Measurements from ENCODE around the gene RUSF1. TPM values are rescaled to one million over a fixed set of nuclear protein-coding genes. Genes with fewer than 3 reads are reported as not detected.
A peak's percentile ranks its signal among the peaks of the same experiment; 100 is the strongest.
"Not testable (repeated sequence)": the region's sequence is repeated elsewhere in the genome, so short reads cannot be mapped to it uniquely, and the experiment has no call there.

RUSF1 gene
- total RNA-seq, 1 experiment from 2014 or later: 34.2 TPM

GRCh38 chr16:31517800-31518402 lies 9.7 kb upstream of the RUSF1 start:
- no peak for DNase-seq (ENCODE audit: low spot score)

GRCh38 chr16:31513884-31514283 lies 5.7 kb upstream of the RUSF1 start:
- no peak for DNase-seq (ENCODE audit: low spot score)

GRCh38 chr16:31513126-31513525 lies 4.9 kb upstream of the RUSF1 start:
- peak; percentile 77 for DNase-seq (ENCODE audit: low spot score)

- DNase-seq (ENCODE audit: low spot score): peak; percentile 33
These were observed 560 bp upstream of the RUSF1 start for GRCh38 chr16:31508706-31509195.

- no peak for DNase-seq (ENCODE audit: low spot score)
These were observed 618 bp downstream of the RUSF1 start for GRCh38 chr16:31507617-31507928.

- no peak for DNase-seq (ENCODE audit: low spot score)
These were observed 2.7 kb downstream of the RUSF1 start for GRCh38 chr16:31505483-31505882.

- no peak for DNase-seq (ENCODE audit: low spot score)
These were observed 4.0 kb downstream of the RUSF1 start for GRCh38 chr16:31504159-31504558.

GRCh38 chr16:31503555-31503954 lies 4.6 kb downstream of the RUSF1 start:
- DNase-seq (ENCODE audit: low spot score): not testable (repeated sequence)

- DNase-seq (ENCODE audit: low spot score): no peak
These were observed 5.2 kb downstream of the RUSF1 start for GRCh38 chr16:31502981-31503380.

- no peak for DNase-seq (ENCODE audit: low spot score)
These were observed 6.2 kb downstream of the RUSF1 start for GRCh38 chr16:31501966-31502348.

GRCh38 chr16:31501226-31501965 lies 6.8 kb downstream of the RUSF1 start:
- DNase-seq (ENCODE audit: low spot score): no peak

- no peak for DNase-seq (ENCODE audit: low spot score)
These were observed 8.3 kb downstream of the RUSF1 start for GRCh38 chr16:31499928-31500327.

GRCh38 chr16:31498493-31498892 lies 9.7 kb downstream of the RUSF1 start:
- no peak for DNase-seq (ENCODE audit: low spot score)

GRCh38 chr16:31496670-31497069 lies 11.5 kb downstream of the RUSF1 start:
- DNase-seq (ENCODE audit: low spot score): no peak

GRCh38 chr16:31493506-31494125 lies 14.6 kb downstream of the RUSF1 start:
- no peak for DNase-seq (ENCODE audit: low spot score)

GRCh38 chr16:31491778-31492418 lies 16.3 kb downstream of the RUSF1 start:
- DNase-seq (ENCODE audit: low spot score): no peak

GRCh38 chr16:31489616-31490584 lies 18.3 kb downstream of the RUSF1 start:
- DNase-seq (ENCODE audit: low spot score): no peak

- DNase-seq (ENCODE audit: low spot score): no peak
These were observed 19.0 kb downstream of the RUSF1 start for GRCh38 chr16:31489298-31489564.

- no peak for DNase-seq (ENCODE audit: low spot score)
These were observed 19.5 kb downstream of the RUSF1 start for GRCh38 chr16:31488468-31489297.

- DNase-seq (ENCODE audit: low spot score): no peak
These were observed 20.3 kb downstream of the RUSF1 start for GRCh38 chr16:31487720-31488467.
